ENCODE data around the gene KLHL21.

DNA sequence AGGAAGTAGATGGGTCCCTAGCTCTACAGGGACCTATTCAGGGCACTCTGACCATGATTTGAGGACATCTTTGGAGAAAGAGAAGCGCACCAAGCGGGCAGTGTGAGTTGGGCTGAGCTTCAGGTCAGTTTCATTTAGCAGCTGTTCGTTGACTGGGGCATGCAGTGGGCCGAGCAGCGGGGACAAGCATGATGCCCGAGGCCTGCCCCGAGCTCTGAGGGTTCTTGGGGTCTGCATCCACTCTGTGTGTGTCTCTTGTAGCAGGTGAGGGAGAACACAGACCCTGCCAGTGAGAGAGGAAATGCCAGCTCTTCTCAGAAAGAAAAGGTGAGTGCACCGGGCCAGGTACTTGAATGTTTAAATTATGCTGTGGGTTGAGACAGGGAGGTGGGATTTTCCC, 27.4 kb upstream of the KLHL21 start:
- TF ChIP-seq, protein P1, sequence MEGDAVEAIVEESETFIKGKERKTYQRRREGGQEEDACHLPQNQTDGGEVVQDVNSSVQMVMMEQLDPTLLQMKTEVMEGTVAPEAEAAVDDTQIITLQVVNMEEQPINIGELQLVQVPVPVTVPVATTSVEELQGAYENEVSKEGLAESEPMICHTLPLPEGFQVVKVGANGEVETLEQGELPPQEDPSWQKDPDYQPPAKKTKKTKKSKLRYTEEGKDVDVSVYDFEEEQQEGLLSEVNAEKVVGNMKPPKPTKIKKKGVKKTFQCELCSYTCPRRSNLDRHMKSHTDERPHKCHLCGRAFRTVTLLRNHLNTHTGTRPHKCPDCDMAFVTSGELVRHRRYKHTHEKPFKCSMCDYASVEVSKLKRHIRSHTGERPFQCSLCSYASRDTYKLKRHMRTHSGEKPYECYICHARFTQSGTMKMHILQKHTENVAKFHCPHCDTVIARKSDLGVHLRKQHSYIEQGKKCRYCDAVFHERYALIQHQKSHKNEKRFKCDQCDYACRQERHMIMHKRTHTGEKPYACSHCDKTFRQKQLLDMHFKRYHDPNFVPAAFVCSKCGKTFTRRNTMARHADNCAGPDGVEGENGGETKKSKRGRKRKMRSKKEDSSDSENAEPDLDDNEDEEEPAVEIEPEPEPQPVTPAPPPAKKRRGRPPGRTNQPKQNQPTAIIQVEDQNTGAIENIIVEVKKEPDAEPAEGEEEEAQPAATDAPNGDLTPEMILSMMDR (IDR thresholded peaks at IDR 0.05) = no peak
- TF ChIP-seq EP300 (IDR thresholded peaks at IDR 0.05) = no peak

Measured in ovary (tissue), 3 donors.